SU-DHL-6 (cell line): ENCODE results near the gene RAET1G.

Source experiments
- CTCF ChIP-seq: fragments of 200-600 bp; sonication (generic); IDR thresholded peaks from one replicate; pipeline ENCODE4 v1.5.1; 2017; ENCODE audit warnings: antibody characterized with exemption, mild to moderate bottlenecking, low read length, moderate library complexity; ENCODE audit not compliant: insufficient read depth, poor library complexity, severe bottlenecking
- EZH2phosphoT487 ChIP-seq: fragments of 200-600 bp; sonication (generic), shearing (Covaris generic); conservative IDR thresholded peaks from 2 replicates; pipeline ENCODE4 v1.6.1; 2018; ENCODE audit warnings: mild to moderate bottlenecking, antibody characterized with exemption, low read length, moderate library complexity, mixed read lengths

- TF ChIP-seq CTCF (no peak), EZH2phosphoT487 (no peak)
Observed at GRCh38 chr6:149948616-149949015, 25.7 kb upstream of the RAET1G start.
